Measurements from ENCODE around the gene DIS3L2. TPM values are rescaled to one million over a fixed set of nuclear protein-coding genes. Genes with fewer than 3 reads are reported as not detected.

Gene DIS3L2
- total and polyA plus RNA-seq, 2 donors, result 16.3 to 21.6 TPM

GRCh38 chr2:232049350-232049749 lies 87.8 kb downstream of the DIS3L2 start:
- Histone ChIP-seq H3K27me3 (ENCODE audit: control insufficient read depth in 2 of 2, insufficient read depth in 1 of 2, low read length in 1 of 2) (no peaks in the 10 kb centered on the region), H3K36me3 (ENCODE audit: control insufficient read depth in 2 of 2, insufficient read depth in 2 of 2, low read length in 1 of 2) (peaks cover 0 to 2% of the 10 kb centered on the region in 2 donors), H3K4me3 (ENCODE audit: low read length in 2 of 2) (no peak overlapping the region), H3K9me3 (ENCODE audit: control insufficient read depth in 2 of 2, insufficient read depth in 1 of 2, low read length in 1 of 2) (peaks cover 0 to 5% of the 10 kb centered on the region in 2 donors), H3K27ac (ENCODE audit: low read depth in 1 of 2, low read length in 1 of 2) (no peak overlapping the region), H3K4me1 (ENCODE audit: control insufficient read depth in 2 of 2, insufficient read depth in 2 of 2, low read length in 2 of 2) (no peaks in the 10 kb centered on the region)
- DNase-seq (ENCODE audit: low read depth in 6 of 9, low spot score in 9 of 9), result no peak
- 97% methylated on average over 4 of the region's 4 CpGs for WGBS

DNA sequence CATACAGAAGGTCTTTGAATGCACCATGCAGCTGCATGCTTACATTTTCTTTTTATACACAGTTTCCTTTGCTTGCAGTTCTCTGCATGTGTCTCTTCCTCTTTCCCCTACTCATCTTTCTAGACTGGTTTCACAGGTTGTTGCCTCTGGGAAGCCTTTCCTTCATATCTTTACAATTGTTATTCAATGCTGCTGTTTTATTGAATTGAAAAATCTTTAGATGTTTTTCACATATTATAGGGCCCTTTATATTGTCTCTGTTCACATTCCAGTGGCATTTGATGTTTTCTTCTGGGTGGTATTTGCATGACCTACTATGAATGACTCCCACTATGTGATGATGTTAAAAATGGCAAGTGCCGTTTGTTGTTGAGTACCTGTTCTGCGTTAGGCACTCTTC lies 91.1 kb downstream of the DIS3L2 start:
- no peak overlapping the region for H3K4me3 ChIP-seq (ENCODE audit: low read length in 2 of 2)
- H3K9me3 ChIP-seq (ENCODE audit: control insufficient read depth in 2 of 2, insufficient read depth in 1 of 2, low read length in 1 of 2), result peaks cover 0 to 5% of the 10 kb centered on the region in 2 donors
- no peaks in the 10 kb centered on the region for H3K36me3 ChIP-seq (ENCODE audit: control insufficient read depth in 2 of 2, insufficient read depth in 2 of 2, low read length in 1 of 2)
- H3K27me3 ChIP-seq (ENCODE audit: control insufficient read depth in 2 of 2, insufficient read depth in 1 of 2, low read length in 1 of 2), result no peaks in the 10 kb centered on the region
- H3K27ac ChIP-seq (ENCODE audit: low read depth in 1 of 2, low read length in 1 of 2), result no peak overlapping the region
- peak in 1 of 9 donors; percentile 36 for DNase-seq (ENCODE audit: low read depth in 6 of 9, low spot score in 9 of 9)
- H3K4me1 ChIP-seq (ENCODE audit: control insufficient read depth in 2 of 2, insufficient read depth in 2 of 2, low read length in 2 of 2), result no peaks in the 10 kb centered on the region
- WGBS, result 99% methylated on average over 2 of the region's 2 CpGs

- no peak overlapping the region for H3K4me3 ChIP-seq (ENCODE audit: low read length in 2 of 2)
- 94% methylated on average over 2 of the region's 2 CpGs for WGBS
- no peaks in the 10 kb centered on the region for H3K4me1 ChIP-seq (ENCODE audit: control insufficient read depth in 2 of 2, insufficient read depth in 2 of 2, low read length in 2 of 2)
- no peaks in the 10 kb centered on the region for H3K27me3 ChIP-seq (ENCODE audit: control insufficient read depth in 2 of 2, insufficient read depth in 1 of 2, low read length in 1 of 2)
- no peak for DNase-seq (ENCODE audit: low read depth in 6 of 9, low spot score in 9 of 9)
- H3K27ac ChIP-seq (ENCODE audit: low read depth in 1 of 2, low read length in 1 of 2), result no peak overlapping the region
- H3K36me3 ChIP-seq (ENCODE audit: control insufficient read depth in 2 of 2, insufficient read depth in 2 of 2, low read length in 1 of 2), result no peaks in the 10 kb centered on the region
- H3K9me3 ChIP-seq (ENCODE audit: control insufficient read depth in 2 of 2, insufficient read depth in 1 of 2, low read length in 1 of 2), result no peaks in the 10 kb centered on the region
Measured at GRCh38 chr2:232053777-232054176, 92.3 kb downstream of the DIS3L2 start.

DNA sequence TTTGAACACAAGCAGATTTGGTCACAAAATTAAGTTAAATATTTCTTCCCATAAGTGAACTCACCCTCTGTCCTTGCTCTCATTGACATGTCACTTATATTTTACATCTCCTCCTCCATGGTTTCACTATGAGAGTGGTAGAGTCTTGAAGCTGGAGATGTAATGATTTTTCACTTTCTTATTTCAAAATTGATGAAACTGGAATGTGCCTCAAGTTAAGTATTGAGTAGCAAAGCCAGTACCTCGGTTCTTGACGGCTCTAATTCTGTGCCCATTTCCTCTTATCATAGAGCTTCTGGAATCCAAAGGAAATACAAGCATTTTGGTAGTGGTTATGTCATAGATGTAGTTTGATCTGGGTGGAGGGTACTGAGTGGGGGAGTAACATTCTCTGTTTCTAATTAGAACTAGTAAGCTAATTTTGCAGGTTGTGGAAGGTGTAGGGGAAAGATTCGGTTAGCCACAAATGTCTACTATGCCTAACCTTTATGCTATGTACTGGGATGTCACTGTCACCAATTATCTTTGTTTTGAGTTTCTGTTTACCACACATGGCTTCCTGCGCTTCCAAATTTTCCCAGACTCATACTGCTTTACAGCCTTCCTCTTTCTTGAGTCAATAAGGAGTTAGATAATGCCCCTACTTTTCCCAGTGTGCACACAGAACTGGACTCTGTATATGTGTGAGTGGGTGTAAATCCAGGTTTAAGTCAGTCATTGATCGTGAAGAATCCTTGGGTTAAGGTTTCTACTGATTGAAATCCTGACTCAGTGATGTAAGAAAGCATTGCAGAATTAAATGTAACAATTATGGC lies 96.8 kb downstream of the DIS3L2 start:
- H3K27ac ChIP-seq (ENCODE audit: low read depth in 1 of 2, low read length in 1 of 2), result no peak overlapping the region
- peaks cover 0 to 3% of the 10 kb centered on the region in 2 donors for H3K4me1 ChIP-seq (ENCODE audit: control insufficient read depth in 2 of 2, insufficient read depth in 2 of 2, low read length in 2 of 2)
- WGBS, result 94% methylated on average over 5 of the region's 5 CpGs
- no peaks in the 10 kb centered on the region for H3K36me3 ChIP-seq (ENCODE audit: control insufficient read depth in 2 of 2, insufficient read depth in 2 of 2, low read length in 1 of 2)
- DNase-seq (ENCODE audit: low read depth in 6 of 9, low spot score in 9 of 9), result no peak
- H3K27me3 ChIP-seq (ENCODE audit: control insufficient read depth in 2 of 2, insufficient read depth in 1 of 2, low read length in 1 of 2), result no peaks in the 10 kb centered on the region
- no peaks in the 10 kb centered on the region for H3K9me3 ChIP-seq (ENCODE audit: control insufficient read depth in 2 of 2, insufficient read depth in 1 of 2, low read length in 1 of 2)
- H3K4me3 ChIP-seq (ENCODE audit: low read length in 2 of 2), result no peak overlapping the region

GRCh38 chr2:232058931-232059330 lies 97.4 kb downstream of the DIS3L2 start:
- no peak overlapping the region for H3K27ac ChIP-seq (ENCODE audit: low read depth in 1 of 2, low read length in 1 of 2)
- DNase-seq (ENCODE audit: low read depth in 6 of 9, low spot score in 9 of 9), result no peak
- no peaks in the 10 kb centered on the region for H3K27me3 ChIP-seq (ENCODE audit: control insufficient read depth in 2 of 2, insufficient read depth in 1 of 2, low read length in 1 of 2)
- H3K4me3 ChIP-seq (ENCODE audit: low read length in 2 of 2), result no peak overlapping the region
- no peaks in the 10 kb centered on the region for H3K36me3 ChIP-seq (ENCODE audit: control insufficient read depth in 2 of 2, insufficient read depth in 2 of 2, low read length in 1 of 2)
- H3K9me3 ChIP-seq (ENCODE audit: control insufficient read depth in 2 of 2, insufficient read depth in 1 of 2, low read length in 1 of 2), result no peaks in the 10 kb centered on the region
- H3K4me1 ChIP-seq (ENCODE audit: control insufficient read depth in 2 of 2, insufficient read depth in 2 of 2, low read length in 2 of 2), result peaks cover 0 to 7% of the 10 kb centered on the region in 2 donors

- Histone ChIP-seq H3K27ac (ENCODE audit: low read depth in 1 of 2, low read length in 1 of 2) (no peak overlapping the region), H3K4me3 (ENCODE audit: low read length in 2 of 2) (no peak overlapping the region), H3K9me3 (ENCODE audit: control insufficient read depth in 2 of 2, insufficient read depth in 1 of 2, low read length in 1 of 2) (no peaks in the 10 kb centered on the region), H3K4me1 (ENCODE audit: control insufficient read depth in 2 of 2, insufficient read depth in 2 of 2, low read length in 2 of 2) (peaks cover 0 to 7% of the 10 kb centered on the region in 2 donors), H3K36me3 (ENCODE audit: control insufficient read depth in 2 of 2, insufficient read depth in 2 of 2, low read length in 1 of 2) (no peaks in the 10 kb centered on the region), H3K27me3 (ENCODE audit: control insufficient read depth in 2 of 2, insufficient read depth in 1 of 2, low read length in 1 of 2) (no peaks in the 10 kb centered on the region)
- 74% methylated on average over 4 of the region's 4 CpGs for WGBS
- DNase-seq (ENCODE audit: low read depth in 6 of 9, low spot score in 9 of 9), result peak in 1 of 9 donors; percentile 27
Measured at GRCh38 chr2:232061265-232061664, 99.8 kb downstream of the DIS3L2 start.

DNA sequence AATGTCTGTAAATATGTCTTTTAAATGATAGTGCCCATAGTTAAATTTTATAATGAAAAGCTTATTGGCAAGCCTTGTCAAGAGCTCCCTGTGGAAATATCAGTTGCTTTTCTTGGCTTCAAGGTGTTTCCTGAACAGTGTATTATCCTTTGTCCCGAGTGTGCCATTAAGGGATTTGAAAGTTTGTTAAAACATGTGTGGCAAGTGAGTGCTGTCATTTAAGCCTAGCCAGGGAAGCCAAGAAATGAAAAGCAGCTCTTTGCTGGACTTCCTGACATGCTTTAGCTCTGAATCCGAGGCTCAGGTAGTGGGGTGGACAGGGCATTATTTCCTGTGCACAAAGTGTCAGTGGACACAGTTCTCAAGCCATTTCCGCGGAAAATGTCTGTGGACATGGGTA lies 111.5 kb downstream of the DIS3L2 start:
- Histone ChIP-seq H3K36me3 (ENCODE audit: control insufficient read depth in 2 of 2, insufficient read depth in 2 of 2, low read length in 1 of 2) (no peaks in the 10 kb centered on the region), H3K4me1 (ENCODE audit: control insufficient read depth in 2 of 2, insufficient read depth in 2 of 2, low read length in 2 of 2) (peaks cover 5% of the 10 kb centered on the region in 2 donors), H3K27ac (ENCODE audit: low read depth in 1 of 2, low read length in 1 of 2) (no peak overlapping the region), H3K4me3 (ENCODE audit: low read length in 2 of 2) (no peak overlapping the region), H3K27me3 (ENCODE audit: control insufficient read depth in 2 of 2, insufficient read depth in 1 of 2, low read length in 1 of 2) (no peaks in the 10 kb centered on the region), H3K9me3 (ENCODE audit: control insufficient read depth in 2 of 2, insufficient read depth in 1 of 2, low read length in 1 of 2) (no peaks in the 10 kb centered on the region)
- no peak for DNase-seq (ENCODE audit: low read depth in 6 of 9, low spot score in 9 of 9)
- WGBS, result 91% methylated on average over 4 of the region's 4 CpGs

DNA sequence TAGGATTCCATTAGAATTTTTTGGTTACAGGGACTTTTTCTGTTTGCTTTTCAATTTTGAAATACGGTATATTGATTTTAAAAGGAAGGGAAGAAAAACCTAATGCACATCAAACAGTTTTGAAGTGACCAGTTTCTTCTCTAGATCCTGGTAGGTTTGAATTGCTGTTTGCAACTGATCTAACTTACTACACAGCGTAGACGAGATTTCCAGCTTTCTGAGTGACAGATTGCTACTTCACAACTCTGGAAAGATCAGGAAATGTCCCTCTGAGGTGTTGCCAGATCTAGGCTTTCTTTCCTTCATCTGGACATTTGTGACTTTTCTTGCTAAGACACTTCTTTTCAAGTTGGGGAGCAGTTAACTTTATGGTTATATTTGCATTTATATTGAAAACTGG lies 112.2 kb downstream of the DIS3L2 start:
- peaks cover 5% of the 10 kb centered on the region in 2 donors for H3K4me1 ChIP-seq (ENCODE audit: control insufficient read depth in 2 of 2, insufficient read depth in 2 of 2, low read length in 2 of 2)
- H3K27me3 ChIP-seq (ENCODE audit: control insufficient read depth in 2 of 2, insufficient read depth in 1 of 2, low read length in 1 of 2), result no peaks in the 10 kb centered on the region
- no peaks in the 10 kb centered on the region for H3K36me3 ChIP-seq (ENCODE audit: control insufficient read depth in 2 of 2, insufficient read depth in 2 of 2, low read length in 1 of 2)
- DNase-seq (ENCODE audit: low read depth in 6 of 9, low spot score in 9 of 9), result no peak
- H3K4me3 ChIP-seq (ENCODE audit: low read length in 2 of 2), result no peak overlapping the region
- no peaks in the 10 kb centered on the region for H3K9me3 ChIP-seq (ENCODE audit: control insufficient read depth in 2 of 2, insufficient read depth in 1 of 2, low read length in 1 of 2)
- WGBS, result 96% methylated on average over 3 of the region's 3 CpGs
- H3K27ac ChIP-seq (ENCODE audit: low read depth in 1 of 2, low read length in 1 of 2), result no peak overlapping the region

- 97% methylated on average over 1 of the region's 1 CpG for whole genome bisulfite sequencing
- Histone ChIP-seq H3K27ac (ENCODE audit: low read depth in 1 of 2, low read length in 1 of 2) (no peak overlapping the region), H3K27me3 (ENCODE audit: control insufficient read depth in 2 of 2, insufficient read depth in 1 of 2, low read length in 1 of 2) (no peaks in the 10 kb centered on the region), H3K36me3 (ENCODE audit: control insufficient read depth in 2 of 2, insufficient read depth in 2 of 2, low read length in 1 of 2) (no peaks in the 10 kb centered on the region), H3K4me3 (ENCODE audit: low read length in 2 of 2) (no peak overlapping the region), H3K4me1 (ENCODE audit: control insufficient read depth in 2 of 2, insufficient read depth in 2 of 2, low read length in 2 of 2) (peaks cover 5% of the 10 kb centered on the region in 2 donors), H3K9me3 (ENCODE audit: control insufficient read depth in 2 of 2, insufficient read depth in 1 of 2, low read length in 1 of 2) (no peaks in the 10 kb centered on the region)
- DNase-seq (ENCODE audit: low read depth in 6 of 9, low spot score in 9 of 9), result no peak
Measured at GRCh38 chr2:232075080-232075479, 113.6 kb downstream of the DIS3L2 start.
